ENCODE data around the gene C8G. TPM values are rescaled to one million over a fixed set of nuclear protein-coding genes. Genes with fewer than 3 reads are reported as not detected.
A peak's percentile ranks its signal among the peaks of the same experiment; 100 is the strongest.

C8G gene
- total and polyA plus RNA-seq, 9 of the 15 experiments (the other 6 are each of a cell fraction or from before 2014, with no cell fraction given): 0.35 to 5.9 (median 2.7) TPM; not detected in 2

DNA sequence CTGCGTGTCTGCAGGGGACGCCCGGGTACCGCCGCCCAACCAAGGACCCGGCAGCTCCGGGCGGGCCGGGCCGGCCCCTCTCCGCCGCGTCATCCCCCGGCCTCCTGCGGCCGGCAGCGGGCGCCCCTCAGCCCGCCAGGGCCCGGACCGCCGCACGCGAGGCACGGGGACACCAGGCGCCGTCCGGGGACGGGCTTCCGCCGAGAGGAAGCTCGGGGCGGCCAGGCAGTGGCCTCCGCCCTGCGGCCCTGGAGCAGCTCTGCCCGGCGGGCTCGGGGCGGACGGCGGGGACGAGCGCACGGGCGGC is 878 bp upstream of the C8G start:
- POLR2A ChIA-PET: interaction anchor here (0.6 to 1.2 kb wide), 5 partner anchors 14 to 63 kb away, joined by 3 to 4 read pairs (median 3); partner anchors contain the start of gene PAXX
- Histone ChIP-seq H3K4me3 (peak overlapping the region; percentile 95), H3K9me3 (replicated peaks; ENCODE audit: control insufficient read depth, insufficient read depth, low read depth, low read length) (no peaks in the 10 kb centered on the region), H4K20me1 (replicated peaks; ENCODE audit: control insufficient read depth, insufficient read depth, low read length) (no peaks in the 10 kb centered on the region), H3K4me2 (ENCODE audit: insufficient read depth, low read length) (peak overlapping the region; percentile 88), H3K4me1 (replicated peaks in 1 of 2; ENCODE audit: control insufficient read depth in 2 of 2, insufficient read depth in 2 of 2, low read length in 2 of 2) (peaks cover 24 to 92% of the 10 kb centered on the region in 2 experiments), H3K36me3 (ENCODE audit: control insufficient read depth, insufficient read depth, low read length) (peaks cover 43% of the 10 kb centered on the region; the same call in 2 of the 3 replicates), H3K79me2 (ENCODE audit: control insufficient read depth, insufficient read depth, low read length) (peaks cover 26% of the 10 kb centered on the region), H2AFZ (ENCODE audit: low read depth, low read length) (peak overlapping the region; percentile 81), H3K27ac (ENCODE audit: extremely low read depth, low read depth, low read length) (peak overlapping the region; percentile 91), H3K27me3 (ENCODE audit: control insufficient read depth in 2 of 2, insufficient read depth in 2 of 2, low read length in 2 of 2) (no peaks in the 10 kb centered on the region), H3K9me1 (ENCODE audit: control insufficient read depth, insufficient read depth, low read length) (peaks cover 5% of the 10 kb centered on the region), H3K9ac (ENCODE audit: insufficient read depth in 1 of 2, low read depth in 2 of 2, low read length in 2 of 2) (peak overlapping the region; percentile 90 to 98)
- intact Hi-C loops (cut with micrococcal nuclease) (loop anchor here (2.0 to 5.0 kb wide), 2 partner anchors 85 to 97 kb away; partner anchors contain the start of genes ABCA2 and PHPT1), in situ Hi-C loops (cut with MboI) (no loop called here)
- WGBS (ENCODE audit: insufficient coverage, low coverage, missing lambda C conversion rate): 0% methylated on average over 13 of the region's 45 CpGs
- FAIRE-seq (no peak), ATAC-seq (peak; percentile 65), DNase-seq (ENCODE audit: extremely low read depth in 1 of 4, low spot score in 3 of 4) (peak in 1 of 4 experiments; percentile 71)
- CTCF ChIA-PET (ENCODE audit: low intra/inter-chr PET ratio): no interaction called here
- no TSS peak for BruUV-seq (replicated peaks)
- TF ChIP-seq PHF8 (IDR thresholded peaks at IDR 0.05; ENCODE audit: borderline replicate concordance, low read length) (peak; percentile 83; the same call in 1 of the 2 replicates), BHLHE40 (IDR thresholded peaks at IDR 0.05; ENCODE audit: low read length) (peak; percentile 77; the same call in 1 of the 2 replicates), NELFE (IDR thresholded peaks at IDR 0.05; ENCODE audit: insufficient read depth, insufficient read length) (no peak), RBFOX2 (IDR thresholded peaks at IDR 0.05; ENCODE audit: low read depth, low read length) (peak; percentile 58), DMBX1 (CRISPR knock-in tag; IDR thresholded peaks at IDR 0.05; ENCODE audit: borderline replicate concordance) (0 out of 2 replicates have a peak, but pooled peaks have one; percentile 7), CREB1 (IDR thresholded peaks at IDR 0.05) (0 out of 2 replicates have a peak, but pooled peaks have one; percentile 11), CREB1 (CRISPR knock-in tag; IDR thresholded peaks at IDR 0.05) (no peak), ERF (CRISPR knock-in tag; IDR thresholded peaks at IDR 0.05) (peak; percentile 46; the same call in 1 of the 2 replicates), ILF3 (IDR thresholded peaks at IDR 0.05; ENCODE audit: borderline replicate concordance) (no peak), EHMT2 (IDR thresholded peaks at IDR 0.05) (no peak)
- TF ChIP-seq, protein P1, sequence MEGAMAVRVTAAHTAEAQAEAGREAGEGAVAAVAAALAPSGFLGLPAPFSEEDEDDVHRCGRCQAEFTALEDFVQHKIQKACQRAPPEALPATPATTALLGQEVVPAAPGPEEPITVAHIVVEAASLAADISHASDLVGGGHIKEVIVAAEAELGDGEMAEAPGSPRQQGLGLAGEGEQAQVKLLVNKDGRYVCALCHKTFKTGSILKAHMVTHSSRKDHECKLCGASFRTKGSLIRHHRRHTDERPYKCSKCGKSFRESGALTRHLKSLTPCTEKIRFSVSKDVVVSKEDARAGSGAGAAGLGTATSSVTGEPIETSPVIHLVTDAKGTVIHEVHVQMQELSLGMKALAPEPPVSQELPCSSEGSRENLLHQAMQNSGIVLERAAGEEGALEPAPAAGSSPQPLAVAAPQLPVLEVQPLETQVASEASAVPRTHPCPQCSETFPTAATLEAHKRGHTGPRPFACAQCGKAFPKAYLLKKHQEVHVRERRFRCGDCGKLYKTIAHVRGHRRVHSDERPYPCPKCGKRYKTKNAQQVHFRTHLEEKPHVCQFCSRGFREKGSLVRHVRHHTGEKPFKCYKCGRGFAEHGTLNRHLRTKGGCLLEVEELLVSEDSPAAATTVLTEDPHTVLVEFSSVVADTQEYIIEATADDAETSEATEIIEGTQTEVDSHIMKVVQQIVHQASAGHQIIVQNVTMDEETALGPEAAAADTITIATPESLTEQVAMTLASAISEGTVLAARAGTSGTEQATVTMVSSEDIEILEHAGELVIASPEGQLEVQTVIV (CRISPR knock-in tag; IDR thresholded peaks at IDR 0.05; ENCODE audit: borderline replicate concordance): no peak
- TF ChIP-seq, protein P2, sequence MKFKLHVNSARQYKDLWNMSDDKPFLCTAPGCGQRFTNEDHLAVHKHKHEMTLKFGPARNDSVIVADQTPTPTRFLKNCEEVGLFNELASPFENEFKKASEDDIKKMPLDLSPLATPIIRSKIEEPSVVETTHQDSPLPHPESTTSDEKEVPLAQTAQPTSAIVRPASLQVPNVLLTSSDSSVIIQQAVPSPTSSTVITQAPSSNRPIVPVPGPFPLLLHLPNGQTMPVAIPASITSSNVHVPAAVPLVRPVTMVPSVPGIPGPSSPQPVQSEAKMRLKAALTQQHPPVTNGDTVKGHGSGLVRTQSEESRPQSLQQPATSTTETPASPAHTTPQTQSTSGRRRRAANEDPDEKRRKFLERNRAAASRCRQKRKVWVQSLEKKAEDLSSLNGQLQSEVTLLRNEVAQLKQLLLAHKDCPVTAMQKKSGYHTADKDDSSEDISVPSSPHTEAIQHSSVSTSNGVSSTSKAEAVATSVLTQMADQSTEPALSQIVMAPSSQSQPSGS (CRISPR knock-in tag; IDR thresholded peaks at IDR 0.05): 0 out of 2 replicates have a peak, but pooled peaks have one; percentile 2
- TF ChIP-seq, protein P3, sequence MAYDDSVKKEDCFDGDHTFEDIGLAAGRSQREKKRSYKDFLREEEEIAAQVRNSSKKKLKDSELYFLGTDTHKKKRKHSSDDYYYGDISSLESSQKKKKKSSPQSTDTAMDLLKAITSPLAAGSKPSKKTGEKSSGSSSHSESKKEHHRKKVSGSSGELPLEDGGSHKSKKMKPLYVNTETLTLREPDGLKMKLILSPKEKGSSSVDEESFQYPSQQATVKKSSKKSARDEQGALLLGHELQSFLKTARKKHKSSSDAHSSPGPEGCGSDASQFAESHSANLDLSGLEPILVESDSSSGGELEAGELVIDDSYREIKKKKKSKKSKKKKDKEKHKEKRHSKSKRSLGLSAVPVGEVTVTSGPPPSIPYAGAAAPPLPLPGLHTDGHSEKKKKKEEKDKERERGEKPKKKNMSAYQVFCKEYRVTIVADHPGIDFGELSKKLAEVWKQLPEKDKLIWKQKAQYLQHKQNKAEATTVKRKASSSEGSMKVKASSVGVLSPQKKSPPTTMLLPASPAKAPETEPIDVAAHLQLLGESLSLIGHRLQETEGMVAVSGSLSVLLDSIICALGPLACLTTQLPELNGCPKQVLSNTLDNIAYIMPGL (CRISPR knock-in tag; IDR thresholded peaks at IDR 0.05): peak; percentile 76; the same call in 1 of the 2 replicates
- TF ChIP-seq, protein P4, sequence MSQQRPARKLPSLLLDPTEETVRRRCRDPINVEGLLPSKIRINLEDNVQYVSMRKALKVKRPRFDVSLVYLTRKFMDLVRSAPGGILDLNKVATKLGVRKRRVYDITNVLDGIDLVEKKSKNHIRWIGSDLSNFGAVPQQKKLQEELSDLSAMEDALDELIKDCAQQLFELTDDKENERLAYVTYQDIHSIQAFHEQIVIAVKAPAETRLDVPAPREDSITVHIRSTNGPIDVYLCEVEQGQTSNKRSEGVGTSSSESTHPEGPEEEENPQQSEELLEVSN (IDR thresholded peaks at IDR 0.05; ENCODE audit: borderline replicate concordance in 1 of 2, extremely low read depth in 1 of 2, insufficient read depth in 1 of 2, insufficient read length in 1 of 2, low read depth in 1 of 2, low read length in 1 of 2, poor library complexity in 1 of 2, severe bottlenecking in 1 of 2): peak in 1 of 2 experiments; percentile 40
